Activated CD8-positive, alpha-beta memory T cell treated with anti-CD3 and anti-CD28 coated beads for 48 hours (primary cell): Measurements from ENCODE around the gene EXOSC1.
"Not testable (repeated sequence)": the region's sequence is repeated elsewhere in the genome, so short reads cannot be mapped to it uniquely, and the experiment has no call there.

Experiments
- DNase-seq, 3 experiments: peaks; one replicate each; pipeline ENCODE4 v3.0.0-alpha.2; 2020; ENCODE audit warnings: low read depth in 2 of 3, low spot score in 2 of 3

EXOSC1 gene

DNA sequence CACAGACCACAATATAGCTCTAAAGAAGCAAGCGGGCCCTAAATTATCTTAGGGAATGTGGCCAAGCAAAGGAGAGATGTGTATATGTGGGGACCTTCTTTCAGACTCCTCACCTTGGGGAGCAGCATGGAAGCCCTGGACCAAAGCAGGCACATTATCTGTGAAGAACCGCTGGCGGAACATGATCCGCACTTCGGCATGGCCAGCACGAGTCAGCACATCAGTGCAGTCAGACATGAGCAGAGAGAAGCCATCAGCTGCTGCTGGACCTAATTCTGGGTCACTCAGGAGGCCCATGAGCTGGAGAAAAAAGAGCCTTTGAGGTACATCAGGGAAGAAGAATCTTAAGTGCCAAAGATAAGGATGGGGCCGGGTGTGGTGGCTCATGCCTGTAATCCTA, 14.1 kb upstream of the EXOSC1 start:
- no peak for DNase-seq

DNA sequence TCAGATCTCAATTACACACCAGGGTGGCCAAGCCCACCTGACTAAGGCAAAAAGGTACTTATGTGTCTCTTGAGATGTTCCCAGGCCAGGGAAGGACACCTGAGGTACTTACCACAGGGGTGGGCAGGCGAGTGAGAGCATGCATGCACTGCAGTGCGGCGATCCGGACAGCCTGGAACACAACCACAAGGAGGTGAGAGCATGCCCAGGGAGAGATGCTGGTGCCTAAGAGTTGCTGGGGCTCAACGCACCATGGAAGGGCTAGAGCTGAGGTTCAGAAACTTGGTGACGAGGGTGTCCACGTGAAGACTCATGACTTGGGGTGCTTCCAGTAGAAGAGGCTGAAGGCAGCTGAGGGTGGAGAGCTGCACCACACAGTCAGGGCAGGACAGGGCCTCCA, 13.3 kb upstream of the EXOSC1 start:
- DNase-seq, result no peak

DNA sequence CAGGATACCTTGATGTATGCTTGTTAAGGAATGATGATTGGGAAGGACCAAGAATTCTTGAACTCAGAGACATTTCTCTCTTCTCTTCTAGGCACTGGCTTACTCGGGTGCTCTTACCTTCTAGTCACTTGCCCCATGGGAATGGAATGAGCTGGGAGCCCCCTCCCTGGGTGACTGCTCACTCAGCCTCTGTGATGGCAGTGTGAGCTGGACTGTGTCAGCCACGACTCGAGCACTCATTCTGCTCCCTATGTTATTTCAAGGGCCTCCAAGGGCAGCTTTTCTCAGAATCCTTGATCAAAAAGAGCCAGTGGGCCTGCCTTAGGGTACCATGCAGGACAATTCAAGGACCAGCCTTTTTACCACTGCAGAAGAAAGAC, 10.9 kb upstream of the EXOSC1 start:
- no peak for DNase-seq

DNA sequence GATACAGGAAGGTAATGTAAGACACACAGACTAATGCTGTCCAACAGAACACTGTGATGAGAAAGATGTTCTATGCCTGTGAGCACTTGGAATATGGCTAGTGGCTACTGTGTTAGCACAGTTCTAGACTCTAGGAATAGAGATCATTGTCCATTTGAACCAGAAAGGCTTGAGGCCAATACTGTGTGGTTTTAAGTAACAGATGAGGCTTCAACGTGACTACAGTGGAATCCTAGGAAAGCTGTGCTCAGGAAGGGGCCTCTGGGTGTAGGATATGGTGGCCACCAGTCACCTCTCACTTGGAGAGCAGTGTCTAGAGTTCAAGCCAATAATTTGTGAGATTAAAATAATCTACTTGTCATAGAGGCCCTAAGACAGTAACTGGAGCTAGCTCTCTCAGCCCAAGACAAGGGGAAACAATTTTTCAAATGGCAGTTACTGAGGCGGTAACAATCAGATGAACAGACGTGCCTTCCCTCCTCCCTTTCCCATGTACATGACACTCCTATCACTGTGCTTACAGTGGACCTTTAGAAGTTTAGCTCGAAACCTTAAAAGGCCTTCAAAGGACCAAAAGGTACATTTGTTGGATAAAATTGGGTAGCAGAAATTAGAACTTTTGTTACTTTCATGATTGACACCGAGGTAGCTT, 10.4 kb upstream of the EXOSC1 start:
- DNase-seq, result no peak

- no peak for DNase-seq
These were observed 8.7 kb upstream of the EXOSC1 start for GRCh38 chr10:97454330-97455036.

- DNase-seq, result no peak
These were observed 6.5 kb upstream of the EXOSC1 start for GRCh38 chr10:97452352-97452751.

GRCh38 chr10:97451605-97452004, 5.8 kb upstream of the EXOSC1 start:
- no peak for DNase-seq

DNA sequence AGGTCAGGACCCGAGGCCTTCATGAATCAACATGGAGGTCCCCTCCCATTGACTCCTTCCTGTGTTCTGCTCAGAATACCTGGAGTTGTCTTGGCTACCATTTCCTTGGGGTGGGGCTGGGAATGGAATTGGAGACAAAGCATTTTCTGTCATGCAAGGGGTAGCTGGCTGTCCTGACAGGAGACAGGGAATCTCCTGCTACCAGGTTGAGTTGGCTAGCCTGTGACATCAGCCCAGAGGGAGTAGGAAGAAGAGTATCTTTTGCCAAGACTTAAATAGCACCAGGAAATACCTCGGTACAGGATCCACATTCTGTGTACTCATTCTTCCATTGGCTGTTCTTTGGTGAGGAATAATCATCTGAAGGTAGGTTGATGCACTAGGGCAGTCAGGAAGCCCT, 5.0 kb upstream of the EXOSC1 start:
- no peak for DNase-seq

DNA sequence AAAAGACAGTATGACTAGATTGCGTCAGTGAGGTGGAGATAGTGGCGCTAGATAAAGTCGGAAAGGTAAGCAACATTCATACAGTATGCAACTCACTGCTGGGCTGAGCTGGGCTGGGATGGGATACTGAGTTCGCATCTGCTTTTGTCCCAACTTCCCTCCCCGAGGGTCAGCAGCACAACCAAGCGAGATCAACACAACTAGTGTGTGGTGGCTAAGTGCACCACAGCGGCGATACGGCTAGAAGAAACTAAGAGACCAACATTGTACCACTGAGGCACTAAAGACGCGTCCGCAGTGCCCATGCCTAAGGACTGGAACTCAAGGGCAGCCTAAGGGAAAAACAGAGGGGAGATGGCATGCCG, 467 bp downstream of the EXOSC1 start:
- DNase-seq, result no peak

- no peak for DNase-seq
These were observed 1.6 kb downstream of the EXOSC1 start for GRCh38 chr10:97444212-97444611.

DNA sequence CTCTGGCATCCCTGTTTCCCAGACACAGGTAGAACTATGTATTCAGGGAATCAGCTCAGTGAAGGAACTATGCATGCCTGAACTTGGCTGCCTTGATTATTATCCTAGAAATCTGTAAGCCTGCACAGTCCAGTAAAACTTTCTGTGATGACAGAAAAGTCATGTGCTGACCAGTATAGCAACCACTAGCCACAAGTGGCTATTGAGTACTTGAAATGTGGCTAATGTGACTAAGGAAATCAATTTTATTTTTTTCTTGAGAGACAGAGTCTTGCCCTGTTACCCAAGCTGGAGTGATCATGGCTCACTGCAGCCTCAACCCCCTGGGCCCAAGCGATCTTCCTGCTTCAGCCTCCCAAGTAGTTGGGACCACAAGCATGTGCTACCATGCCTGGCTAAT, 3.5 kb downstream of the EXOSC1 start:
- no peak for DNase-seq

DNA sequence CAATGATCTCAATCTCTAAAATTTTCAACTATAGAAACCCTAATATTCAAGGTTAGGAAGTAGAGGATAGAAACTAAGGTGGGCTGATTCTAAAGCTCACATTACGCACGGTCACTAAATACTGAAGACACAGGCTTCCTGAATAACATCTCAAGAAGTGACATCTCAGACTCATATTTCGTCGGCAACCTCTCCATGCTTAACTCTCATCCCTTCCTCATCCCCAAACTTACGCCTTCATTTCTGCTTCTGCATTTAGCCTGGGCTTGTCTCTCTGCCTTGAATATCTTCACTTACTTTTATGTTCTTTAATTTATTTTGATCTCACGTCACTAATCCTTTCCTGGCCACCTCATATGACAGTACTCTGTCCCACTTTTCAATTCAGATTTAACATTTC, 10.6 kb downstream of the EXOSC1 start:
- no peak for DNase-seq

GRCh38 chr10:97434557-97434956, 11.2 kb downstream of the EXOSC1 start:
- DNase-seq, result no peak

DNA sequence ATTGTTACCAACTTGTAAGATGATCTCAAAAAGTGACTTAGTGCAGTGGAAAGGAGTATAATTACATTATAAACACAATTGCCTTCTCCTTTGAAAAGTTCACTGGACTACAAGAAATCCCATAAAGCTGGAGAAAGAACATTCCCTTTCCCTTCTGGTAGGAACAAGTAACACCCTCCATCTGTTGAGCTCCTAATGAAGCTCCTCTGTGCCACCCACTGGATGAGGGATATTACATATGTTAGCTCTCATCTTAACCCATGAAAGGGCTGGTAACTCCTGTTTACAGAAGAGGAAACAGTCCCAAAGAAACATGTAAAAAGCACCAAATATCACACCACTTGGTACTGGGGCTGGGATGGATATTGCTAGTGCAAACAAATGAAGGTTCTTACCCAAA, 11.8 kb downstream of the EXOSC1 start:
- DNase-seq, result no peak

DNA sequence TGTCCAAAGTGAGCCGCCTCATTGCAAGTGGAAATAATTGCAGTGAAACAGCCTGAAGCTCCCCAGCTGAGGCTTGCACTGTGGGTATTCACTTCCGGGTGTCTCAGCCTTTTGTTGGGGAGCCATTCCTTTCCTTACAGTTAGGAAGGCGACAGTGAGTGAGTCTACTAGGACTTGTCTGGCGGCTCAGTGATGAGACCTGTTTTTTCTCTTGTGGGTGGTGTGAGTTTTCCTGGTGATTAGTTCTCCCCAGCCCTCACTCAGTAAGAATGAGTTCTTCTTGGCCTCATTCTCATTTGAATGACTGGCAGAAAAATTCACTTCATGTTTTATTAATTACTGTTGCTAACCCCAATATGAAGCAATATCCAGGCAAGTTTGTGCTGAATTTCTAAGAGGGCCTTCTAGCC, 17.2 kb downstream of the EXOSC1 start:
- DNase-seq, result no peak

DNA sequence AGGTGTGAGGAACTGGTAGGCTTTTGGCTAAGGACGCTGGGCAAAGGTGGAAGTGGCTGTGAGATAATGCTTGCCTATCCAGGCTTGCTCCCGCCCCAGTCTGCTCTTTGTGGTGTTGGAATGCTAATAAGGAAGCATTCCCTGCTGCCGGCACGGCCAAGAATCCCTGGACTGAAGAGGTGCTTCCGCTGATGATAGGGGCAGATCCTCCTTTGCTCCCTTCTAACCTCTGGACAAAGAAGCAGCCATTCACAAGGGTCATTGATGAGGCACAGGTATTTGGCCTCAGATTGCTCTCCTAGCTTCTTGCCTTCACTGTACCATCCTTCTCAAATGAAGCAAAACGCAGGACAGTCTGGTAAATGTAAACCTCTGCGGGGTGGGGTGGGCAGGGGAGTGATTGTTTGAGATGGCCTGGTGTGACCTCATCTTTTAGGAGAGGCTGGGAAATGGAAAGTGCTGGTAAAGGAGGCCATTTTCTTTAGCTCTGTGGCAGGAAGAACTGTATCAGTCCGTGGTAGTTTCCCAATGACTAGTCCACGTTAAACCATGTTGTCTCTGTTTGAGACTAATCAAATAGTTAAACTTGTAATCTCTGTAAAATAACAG, 18.1 kb downstream of the EXOSC1 start:
- no peak for DNase-seq

DNA sequence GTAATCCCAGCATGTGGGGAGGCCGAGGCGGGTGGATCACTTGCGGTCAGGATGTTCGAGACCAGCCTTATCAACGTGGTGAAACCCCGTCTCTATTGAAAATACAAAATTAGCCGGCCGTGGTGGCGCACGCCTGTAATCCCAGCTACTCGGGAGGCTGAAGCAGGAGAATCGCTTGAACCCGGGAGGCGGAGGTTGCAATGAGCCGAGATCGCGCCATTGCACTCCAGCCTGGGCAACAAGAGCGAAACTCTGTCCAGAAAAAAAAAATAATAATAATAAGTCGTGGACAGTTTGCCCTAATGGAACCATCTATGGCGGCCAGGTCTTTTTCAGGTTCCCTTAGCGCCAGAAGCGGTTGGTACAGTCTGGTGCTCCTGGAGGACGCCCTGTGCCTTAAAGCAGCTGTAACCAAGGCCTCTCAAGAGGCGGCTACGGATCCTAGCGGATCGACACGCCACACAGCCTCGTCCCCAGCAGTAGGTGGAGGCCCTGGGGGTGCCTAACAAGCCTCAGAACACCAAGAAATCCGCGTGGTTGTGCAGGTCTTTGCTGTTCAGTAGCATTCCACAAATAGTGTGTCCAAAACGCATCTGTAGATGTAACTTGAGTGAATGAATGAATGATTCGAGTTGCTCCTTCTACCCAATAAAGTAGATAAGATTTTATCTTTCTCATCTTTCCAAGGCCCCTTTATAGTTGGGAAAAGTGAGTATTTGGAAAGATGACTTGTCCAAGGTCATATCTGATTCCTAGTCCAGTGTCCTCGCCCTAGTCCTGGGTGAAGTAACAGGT, 18.8 kb downstream of the EXOSC1 start:
- no peak for DNase-seq

DNA sequence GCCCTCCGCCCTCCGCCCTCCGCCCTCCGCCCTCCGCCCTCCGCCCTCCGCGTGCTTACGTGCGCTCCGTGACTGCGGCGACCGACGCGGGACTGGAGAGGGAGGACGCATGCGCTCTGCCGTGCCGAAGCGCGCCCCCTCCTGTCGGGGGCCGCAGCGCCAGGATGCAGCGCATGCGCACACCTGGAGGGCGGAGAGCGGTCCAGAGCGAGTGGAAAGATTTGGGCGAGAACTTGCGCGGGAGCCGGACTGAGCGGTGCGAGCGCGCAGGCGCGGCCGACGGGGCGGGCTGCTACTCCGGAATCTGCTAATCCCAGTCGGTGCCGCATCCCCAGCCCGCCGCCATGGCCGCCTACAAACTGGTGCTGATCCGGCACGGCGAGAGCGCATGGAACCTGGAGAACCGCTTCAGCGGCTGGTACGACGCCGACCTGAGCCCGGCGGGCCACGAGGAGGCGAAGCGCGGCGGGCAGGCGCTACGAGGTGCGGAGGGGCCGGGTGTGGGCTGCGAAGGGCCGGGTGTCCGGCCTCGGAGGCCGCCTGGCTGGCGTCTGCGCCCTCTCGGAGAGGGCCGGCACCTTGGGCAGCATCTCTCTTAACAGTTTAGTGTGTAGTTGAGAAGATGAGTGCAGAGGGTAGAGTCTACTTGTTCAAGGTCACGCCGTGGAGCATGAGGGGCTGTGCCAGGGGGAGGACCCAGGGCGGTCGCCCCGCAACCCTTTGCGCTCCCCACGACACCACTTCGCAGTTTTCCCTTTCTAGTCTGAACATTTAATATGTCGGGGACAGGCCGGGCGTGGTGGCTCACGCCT, 19.6 kb downstream of the EXOSC1 start, which contains the start of gene PGAM1:
PGAM1 (plus strand) TSS at position 228 of the 812 bp plus-strand sequence; CDS start at position 345, 117 bp downstream.
- peak; percentile 89 to 97 (median 96) for DNase-seq

GRCh38 chr10:97423757-97424098, 22.1 kb downstream of the EXOSC1 start:
- DNase-seq, result not testable (repeated sequence)

DNA sequence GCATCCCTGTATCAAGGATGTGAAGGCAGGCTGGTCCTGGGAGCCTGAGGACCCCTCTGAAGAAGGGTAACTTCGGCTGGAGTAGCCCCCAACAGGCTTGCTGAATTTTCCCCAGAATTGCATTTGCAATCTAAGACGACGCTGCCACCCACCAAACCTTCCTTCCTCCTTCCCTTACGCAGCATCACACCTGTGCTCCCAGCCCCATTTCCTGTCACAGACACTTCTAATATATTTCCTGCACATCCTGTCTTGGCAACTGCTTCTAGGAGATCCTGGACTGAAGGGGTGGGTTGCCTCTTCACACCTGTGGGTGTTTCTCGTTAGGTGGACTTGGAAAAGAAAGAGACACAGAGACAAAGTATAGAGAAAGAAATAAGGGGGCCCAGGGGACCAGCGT, 29.2 kb downstream of the EXOSC1 start:
- DNase-seq, result no peak

DNA sequence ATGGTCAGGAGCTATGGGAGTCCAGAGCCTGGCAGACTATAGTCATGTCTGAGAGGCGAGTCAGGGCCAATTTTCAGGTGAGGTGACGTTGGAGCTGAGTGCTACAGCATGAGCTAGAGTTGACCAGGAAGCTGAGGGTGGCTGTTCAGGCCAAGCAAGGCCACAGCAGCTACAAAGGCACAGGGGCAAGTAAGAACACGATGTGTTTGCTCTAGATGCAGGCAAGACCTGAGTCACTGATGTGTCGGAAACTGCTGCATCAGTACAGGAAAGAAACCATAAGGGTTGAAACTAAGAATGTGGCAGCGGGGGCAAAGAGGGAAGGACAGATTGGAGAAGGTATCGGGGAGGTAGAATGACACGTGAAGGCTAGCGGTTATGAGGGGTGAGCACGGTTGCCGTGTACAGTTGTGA, 32.9 kb downstream of the EXOSC1 start:
- DNase-seq, result no peak
